ENCODE results near the gene HOXA4.

Gene HOXA4

DNA sequence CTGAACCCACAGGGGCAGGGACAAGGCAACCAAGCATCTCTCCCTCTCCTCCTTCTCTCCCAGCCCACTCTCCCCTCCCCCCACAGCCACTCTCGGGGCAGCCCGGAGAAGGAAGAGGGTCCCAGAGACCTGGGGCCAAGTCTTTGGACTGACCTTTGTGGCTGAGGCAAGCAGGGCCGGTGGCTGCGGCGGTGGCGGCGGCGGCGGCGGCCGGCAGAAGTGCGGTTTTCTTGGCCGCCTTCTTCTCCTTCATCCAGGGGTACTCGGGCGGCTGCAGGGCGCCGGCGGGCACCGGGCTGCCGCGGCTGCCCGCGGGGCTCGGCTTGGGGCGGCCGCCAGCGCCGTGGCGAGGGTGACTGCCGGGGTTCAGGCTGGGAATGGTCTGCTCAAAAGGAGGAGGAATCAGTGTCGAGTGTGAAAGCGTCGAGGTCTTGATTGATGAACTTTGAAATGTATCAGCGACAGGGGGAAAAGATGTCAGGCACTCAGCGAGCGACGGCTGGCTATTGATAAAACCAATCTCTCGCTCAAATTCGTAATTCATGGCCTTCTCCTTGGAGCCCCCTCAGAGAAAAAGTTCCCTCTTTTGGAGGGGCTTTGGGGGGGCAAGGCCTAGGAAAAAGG, 28.5 kb downstream of the HOXA4 start:
- no peak for DNase-seq

DNA sequence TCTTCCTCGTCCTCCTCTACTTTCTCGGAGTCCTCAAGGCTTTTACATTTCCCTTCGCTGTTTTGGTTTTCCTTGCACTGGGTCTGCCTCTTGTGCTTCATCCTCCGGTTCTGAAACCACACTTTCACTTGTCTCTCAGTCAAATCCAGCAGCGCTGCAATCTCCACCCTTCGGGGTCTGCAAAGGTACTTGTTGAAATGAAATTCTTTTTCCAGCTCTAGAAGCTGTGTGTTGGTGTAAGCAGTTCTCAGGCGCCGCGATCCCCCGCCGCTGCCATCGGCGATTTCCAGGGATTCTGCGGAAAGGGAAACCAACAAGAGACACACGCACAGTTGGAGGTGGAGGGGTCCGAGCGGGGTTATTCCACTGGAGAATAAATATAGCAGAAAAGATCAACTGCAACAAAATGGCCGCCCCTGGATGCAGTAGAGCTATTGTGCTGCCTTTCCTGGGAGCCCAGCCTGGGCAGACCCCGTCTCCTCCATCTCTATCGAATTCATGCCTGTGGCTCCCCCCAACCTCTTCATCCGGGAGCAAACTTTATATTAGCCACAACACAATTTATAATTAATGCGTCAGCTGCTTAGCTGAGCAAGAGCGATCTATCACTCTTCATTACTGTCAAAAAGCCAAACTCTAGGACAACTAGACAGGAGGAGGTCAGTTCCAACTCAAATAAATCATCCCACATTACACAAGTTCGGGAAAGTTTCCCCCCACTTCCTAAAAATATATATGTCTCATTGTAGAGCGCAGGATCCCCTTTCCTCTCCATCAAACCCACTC, 29.2 kb downstream of the HOXA4 start:
- no peak for DNase-seq

DNA sequence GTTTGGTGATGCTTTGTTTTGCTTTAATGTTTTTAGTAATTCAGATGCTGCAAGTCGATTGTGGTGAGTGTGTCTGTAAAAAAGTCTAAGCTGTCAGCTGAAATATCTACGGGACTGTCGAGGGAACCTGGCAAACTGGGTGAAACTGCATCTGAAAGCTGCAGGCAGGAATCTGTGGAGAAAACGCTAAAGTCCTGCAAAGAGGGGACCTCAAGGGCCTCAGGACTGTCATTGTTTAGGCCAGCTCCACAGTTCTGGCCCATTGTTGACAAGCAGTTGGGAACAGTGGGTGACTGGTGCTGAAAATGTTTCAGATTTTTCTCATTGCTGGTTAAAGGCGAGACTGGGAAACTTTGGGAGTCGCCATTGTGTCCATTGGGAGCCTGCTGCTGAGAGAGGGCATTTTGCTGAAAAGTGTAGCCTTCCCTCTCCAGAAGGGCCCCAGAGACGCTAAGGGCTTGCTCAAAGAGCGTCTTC, 29.8 kb downstream of the HOXA4 start:
- no peak for DNase-seq

DNA sequence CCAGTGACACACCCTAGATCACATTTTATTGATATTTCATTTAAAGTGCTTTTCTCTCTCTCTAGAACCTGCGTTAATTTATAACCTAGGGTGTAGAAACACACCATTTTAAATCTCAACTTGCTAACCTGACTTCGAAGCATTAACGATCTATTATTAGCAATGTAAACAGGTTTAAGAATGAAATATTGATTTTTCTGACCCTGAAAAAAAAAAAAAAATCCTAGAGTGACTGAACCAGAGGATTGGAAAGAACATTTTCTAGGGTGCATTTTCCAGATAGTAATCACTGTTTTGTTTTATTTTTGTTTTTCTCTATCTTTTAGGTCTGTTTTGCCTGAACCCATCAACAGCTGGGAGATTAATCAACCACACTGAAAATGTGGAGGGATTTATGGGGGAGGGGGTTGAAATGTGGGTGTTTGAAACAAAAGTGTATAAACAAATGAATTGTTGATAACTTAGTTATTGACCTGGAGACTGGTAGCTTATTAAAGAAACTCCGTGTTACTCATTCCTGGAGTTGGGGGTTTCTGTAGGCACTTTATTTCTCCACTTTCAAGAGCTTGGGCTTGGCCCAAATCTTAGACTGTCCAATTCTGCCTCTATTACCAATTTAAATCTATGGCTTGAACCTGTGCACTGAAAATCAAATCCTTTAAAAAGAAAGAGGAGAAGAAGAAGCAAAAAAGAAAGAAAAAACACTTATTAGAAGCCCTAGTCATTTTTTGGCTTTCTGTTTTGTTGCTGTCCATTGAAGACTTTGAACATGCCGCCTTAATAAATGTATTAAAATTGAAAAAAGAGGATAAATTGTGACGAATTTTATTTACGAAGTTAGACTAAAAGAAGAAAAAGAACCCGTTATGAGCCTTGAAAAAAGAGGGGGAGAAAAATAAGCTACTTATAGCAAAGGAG, 30.8 kb downstream of the HOXA4 start:
- no peak for DNase-seq

DNA sequence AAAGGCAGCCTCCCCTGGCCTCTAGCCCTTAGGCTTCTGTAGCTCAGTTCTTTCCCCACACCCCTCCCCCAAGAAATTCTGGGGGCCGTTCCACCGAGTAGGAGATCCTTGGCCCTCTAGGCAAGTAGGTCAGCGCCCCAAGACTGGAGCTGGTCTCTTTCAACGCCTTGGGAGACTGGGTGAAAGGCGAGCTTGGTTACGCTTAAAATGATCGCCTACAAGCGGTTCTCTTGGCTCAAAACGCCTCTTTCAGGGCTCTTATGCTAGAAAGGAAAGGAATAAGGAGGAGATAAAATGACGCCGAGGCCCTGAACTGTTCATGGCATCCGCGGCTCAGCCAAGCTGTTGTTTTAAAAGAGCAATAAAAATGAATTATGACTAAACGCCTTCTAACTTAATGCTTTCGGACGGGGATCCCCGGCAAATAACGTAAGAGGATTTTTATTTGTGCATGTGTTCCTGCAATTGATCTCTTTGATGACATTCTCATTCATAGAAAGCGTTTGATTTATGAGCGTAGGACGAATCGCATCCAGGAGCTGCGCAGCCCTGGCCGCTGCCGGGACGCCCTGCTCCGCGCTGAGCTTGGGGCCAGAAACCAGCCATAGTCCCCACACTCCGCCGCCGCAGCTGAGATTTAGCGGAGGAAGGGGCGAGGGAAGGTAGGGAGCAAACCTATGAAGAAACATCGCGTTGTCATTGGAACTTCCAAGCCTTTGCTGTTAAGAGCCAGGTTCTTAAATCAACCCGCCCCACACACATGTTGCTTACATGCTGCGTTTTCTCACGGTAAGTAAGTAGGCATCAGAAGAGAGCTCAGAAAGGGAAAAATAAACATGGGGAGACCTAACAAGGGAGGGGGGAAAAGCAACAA, 31.7 kb downstream of the HOXA4 start:
- no peak for DNase-seq

DNA sequence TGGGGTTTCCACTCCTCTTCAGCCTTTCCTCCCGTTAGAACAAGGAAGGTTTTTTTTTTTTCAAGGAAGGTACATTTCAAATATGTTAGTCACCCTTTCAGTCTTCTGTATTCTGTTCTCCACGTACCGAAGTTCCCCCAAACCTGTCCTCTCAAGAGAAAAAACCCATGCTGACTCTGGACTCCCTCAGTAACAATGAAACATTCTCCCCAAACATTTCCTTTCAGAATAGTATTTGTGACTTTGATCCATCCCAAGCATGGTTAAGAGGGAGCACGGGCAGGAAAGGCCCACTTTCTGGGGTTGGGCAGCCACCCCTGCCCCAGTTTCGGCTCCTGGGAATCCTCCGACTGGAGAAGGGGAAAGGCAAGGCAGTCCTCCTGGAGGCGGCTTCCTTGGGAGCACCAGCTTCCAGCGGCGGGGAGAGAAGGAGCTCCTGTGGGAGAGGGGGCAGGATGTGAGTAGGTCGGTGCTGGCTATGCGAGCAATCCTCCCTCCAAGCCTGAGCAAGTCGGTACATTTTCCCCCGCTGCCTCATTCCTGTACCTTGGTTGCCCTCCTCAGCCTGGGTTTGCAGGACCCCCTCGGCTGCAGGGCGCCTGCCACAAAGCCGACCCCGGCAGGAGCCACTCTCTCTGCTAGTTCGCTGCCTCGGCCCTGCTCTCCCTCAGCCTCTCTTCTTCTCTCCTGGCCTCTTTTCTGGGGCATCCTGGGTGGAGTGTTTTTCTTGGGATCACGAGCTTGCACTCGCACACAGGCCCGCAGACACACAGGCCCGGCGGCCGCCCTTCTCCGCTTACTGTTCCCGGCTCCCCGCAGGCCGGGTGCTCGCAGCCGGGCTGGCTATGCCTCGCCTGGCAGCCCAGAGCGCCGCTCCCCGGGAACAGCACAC, 32.6 kb downstream of the HOXA4 start:
- no peak for DNase-seq

DNA sequence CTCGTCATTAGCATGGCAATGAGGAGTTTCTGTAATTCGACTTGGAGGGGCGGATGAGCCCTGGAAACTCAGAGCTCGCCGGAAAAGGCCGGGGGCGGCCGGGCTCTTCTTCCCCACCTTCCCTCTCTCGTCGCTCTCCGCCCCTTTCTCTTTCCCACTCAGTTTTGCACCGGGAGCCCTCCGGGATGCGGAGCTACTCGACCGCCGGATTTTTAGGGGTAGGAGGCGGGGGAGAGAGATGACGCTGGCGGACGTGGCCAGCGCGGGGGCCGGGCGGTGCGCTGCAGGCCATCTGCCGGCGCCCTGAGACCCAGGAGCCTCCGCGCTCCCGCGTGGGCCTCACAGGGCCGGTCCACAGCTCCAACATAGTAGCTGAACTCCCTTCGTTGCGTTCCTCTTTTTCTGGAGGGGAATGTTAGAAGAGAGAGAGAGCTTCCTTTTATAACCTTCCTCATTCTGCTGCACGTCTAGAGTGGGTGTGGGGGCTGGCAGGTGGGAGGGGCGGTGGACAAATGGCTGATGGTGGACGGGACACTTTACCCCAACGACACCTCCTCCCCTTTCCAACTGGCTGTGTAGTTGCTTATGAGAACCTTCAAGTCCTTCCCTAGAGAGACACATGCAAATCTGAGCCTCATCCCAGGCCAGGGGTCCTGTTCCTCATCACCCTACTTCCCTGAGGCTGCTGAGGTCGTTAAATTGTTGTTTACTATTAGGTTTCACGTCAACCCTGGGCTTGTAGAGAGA, 33.6 kb downstream of the HOXA4 start:
- no peak for DNase-seq

DNA sequence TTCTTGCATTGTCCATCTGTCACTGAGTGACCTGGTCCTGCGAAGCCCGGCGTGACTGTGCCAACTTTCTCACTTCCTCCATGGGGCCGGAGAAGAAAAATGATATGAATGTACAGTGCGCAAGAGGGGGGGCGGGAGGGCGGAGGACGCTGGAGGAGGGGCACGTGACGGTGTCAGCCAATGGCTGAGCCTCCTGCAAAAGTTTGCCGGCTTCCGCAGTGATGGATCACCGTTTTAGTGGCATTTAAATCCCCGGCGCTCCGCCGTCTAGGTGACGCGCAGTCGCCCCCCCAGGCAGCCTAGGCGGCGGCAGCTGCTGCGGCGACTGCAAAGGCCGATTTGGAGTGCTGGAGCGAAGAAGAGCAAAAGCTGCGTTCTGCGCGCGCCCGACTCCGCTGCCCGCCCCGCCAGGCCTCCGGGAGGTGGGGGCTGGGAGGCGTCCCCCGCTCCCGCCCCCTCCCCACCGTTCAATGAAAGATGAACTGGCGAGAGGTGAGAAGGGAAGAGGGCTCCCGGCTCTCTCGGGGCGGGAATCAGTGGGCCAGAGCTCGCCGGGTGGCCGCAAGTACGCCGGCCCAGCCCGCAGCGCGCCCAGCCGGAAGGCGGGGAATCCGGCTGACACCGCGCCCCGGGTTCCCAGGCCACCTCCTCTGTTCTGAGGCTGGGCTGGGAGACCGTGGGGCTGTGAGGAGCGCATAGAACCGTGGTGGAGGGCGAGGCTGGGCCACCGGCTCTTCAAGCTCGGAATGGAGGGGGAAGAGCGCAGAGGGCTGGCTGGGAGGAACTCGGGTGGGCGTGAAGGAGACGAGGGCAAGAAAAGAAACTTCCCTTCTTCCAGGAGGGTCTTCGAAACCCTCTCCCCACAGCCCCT, 34.4 kb downstream of the HOXA4 start, which contains the start of gene HOXA1:
Gene HOXA1 (minus strand): TSS at position 104 of the 871 bp plus-strand sequence. CDS start 88 bp downstream, at position 16.
- peak; percentile 87 for DNase-seq

DNA sequence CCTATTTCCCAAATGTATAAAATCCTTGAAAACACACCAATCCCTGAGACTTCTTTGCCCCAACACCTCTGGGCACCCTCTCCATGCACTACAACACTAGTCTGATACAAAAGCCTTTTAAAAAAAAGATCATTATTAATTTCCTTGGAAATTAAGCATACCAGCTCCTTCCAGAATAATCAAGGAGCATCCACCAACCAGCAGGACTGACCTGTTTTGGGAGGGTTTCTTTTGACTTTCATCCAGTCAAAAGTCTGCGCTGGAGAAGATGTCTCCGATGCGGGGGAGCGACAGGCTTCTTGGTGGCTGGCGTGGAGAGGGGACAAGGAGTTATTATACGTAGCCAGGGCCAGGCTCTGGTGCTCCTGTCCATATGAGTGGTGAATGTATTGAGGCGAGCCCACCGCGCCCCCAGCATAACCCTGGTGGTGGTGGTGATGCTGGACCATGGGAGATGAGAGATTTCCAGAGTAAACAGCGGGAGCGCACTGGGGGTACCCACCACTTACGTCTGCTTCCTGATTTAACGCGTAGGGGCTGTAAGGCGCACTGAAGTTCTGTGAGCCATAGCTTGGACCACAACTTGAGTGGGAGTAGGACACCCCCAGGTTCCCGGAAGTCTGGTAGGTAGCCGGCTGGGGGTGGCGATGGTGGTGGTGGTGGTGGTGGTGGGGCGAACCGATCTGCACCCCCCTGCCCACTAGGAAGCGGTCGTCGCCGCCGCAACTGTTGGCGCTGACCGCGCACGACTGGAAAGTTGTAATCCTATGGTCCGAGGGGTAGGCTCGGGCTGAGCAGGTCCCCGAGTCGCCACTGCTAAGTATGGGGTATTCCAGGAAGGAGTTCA, 35.3 kb downstream of the HOXA4 start:
- no peak for DNase-seq

DNA sequence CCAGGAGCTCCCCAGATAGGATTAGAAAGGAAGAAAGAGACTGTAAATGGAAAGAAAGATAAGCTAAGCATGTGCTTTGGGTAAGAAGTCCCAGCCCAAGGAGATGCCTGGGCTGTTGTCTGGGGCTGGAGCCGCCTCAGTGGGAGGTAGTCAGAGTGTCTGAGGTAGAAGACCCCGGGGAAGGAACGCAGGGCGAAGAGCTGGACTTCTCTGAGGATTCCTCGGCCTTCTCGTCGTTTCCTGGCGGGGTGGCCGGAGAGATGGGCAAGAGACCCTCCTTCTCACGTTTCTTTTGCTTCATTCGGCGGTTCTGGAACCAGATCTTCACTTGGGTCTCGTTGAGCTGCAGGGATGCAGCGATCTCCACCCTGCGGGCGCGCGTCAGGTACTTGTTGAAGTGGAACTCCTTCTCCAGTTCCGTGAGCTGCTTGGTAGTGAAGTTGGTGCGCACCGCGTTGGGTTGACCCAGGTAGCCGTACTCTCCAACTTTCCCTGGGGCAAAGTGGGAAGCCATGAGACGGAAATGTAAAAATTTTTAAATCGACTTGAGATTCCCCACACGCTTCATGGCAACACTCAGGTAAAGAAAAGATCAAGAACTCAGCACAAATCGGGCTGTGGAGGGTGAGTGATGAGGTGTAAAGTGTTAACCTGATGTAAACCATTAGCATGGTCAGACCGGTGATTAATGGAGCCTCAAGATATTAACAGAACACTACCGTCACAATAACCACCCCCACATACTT, 36.1 kb downstream of the HOXA4 start:
- no peak for DNase-seq

DNA sequence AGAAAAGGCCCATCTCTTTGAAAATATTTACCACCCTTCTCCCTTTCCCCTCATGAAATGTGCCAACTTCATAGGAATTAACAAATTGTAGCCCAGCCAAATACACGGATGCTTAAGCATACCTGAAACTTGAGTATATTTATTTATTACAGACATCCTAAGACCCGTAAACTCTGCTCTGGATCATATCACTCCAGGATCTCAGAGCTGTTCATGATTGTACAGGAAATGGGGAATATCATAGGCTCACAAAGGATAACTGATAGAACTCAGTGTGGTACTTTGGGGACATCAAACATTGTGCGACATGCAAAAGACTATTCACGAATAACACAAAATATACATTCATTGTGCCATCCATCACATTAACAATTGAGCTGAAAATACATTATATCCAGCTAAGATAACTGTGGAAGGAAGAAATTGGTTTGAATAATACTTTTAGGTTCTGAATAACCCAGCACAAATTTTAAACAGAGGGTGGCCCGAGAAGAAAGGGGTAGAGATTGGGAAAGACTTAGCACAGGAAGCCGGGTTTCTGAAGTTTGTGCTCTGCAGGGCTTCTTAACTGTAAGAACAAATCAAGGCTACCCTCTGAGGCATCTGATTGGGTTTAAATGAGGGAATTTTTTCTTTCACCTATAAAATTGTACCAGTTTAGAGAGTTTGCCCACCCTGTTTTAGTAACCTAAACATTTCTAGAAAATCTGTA, 37.2 kb downstream of the HOXA4 start:
- no peak for DNase-seq

DNA sequence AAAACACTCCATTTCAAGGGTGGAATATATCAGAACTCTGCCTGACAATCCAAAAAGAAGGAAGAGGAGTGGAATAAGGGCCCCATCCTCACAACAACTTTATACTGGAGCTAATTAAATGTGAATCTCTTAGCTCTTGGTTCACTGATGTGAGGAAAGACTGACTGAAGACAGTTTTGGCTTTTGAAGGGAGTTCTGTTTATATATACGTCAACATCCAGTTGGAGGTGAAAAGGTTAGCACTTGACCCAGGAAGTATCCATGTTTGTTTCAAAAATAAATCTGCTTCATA, 37.8 kb downstream of the HOXA4 start:
- no peak for DNase-seq

DNA sequence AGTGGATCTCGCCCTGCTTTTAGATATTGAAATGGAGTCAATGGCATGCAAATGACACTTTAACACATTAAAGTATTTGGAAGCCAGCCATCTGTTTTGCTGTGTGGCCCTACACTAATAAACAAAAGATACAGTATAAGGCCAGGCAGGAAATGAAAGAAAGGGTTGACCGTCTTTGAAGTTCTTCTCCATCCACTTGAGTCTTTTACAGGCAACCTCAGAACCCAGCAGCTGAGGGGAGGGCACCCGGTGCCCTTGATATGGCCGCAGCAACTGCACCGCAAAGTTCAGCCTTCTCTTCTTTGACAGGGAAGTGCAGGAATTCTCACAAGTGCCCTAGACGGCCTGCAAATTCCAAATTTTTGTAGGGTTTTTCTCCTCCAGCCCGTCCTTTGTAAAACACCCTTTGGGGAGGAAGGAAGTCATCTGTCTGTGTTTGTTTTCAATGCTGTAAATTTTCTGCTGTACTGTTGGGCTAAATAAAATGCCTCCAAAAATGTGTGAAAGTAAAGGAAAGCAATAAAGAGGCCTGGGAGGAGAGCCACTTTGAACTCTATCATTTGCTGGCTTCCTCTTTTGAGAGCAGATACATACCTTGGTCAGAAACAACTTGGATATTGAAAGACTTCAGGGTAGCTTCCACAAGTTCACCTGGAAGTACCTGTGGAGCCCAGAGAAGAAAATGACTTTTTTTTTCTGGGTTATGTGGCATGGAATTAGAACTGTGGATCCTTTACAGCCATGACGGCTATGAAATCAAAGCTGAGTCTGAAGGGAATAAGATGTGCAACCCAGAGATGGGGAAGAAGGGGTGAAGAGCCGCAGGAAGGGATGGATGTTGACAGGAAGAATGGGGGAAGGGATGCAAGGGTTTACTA, 38.4 kb downstream of the HOXA4 start:
- DNase-seq: no peak

DNA sequence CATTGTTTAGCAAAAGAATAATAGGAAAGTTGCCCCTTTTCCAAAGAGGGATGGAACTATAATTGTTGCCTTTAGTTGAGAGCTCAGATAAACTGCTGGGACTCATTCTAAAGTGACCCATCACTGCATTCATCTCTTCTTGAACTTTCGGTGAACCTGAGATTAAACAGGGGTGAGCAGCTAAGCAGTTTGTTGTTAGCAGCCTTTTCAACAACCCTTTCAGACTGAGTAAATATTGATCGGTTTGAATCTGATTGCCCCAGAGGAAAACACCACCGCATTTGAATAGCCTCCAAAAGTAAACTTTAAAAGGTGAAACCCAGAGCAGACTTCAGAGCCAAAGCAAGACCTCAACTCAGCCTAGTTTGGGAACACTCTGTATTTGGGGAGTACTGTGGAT, 39.5 kb downstream of the HOXA4 start:
- no peak for DNase-seq

DNA sequence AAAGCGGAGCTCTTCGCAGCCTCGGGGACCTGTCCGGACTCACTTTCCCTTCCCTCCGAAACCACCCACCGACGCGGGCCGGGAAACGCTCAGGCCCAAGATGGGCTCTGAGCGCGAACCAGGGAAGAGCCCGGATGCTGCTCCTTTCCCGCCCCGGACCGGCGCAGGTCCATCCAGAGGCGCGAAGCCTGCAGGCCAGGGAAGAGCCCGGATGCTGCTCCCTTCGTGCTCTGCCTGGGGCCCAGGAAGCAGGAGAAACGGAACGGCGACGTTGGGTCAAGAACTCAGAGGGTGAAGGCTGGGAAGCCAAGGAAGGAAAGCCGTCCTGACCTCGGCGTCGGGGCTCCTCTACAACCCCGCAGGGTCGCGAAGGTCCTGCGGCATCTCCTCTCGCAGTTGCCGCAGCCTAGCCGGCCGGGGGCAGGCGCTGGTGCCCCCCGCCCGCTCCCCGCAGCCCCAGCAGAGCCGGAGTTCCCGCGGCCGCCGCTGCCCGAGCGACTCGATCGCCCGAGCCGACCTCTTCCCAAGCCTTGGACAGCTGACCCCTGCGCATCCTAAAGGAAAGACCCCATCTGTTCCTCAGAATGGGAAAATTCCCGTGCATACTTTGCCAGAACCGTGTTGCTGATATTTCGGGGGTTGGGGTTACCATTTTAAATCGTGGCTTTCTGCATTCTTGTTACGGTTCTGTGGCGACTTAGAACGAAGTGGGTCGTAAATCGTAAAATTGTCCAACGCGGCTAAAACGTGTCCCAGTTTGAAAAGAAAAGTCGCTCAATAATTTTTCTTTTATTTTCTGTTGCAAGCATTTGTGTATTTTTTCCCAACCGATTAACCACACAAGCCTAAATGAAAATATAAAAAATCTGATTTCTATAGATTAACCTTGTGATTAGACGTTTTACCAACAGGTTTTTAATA, 42.3 kb downstream of the HOXA4 start:
- no peak for DNase-seq

All from kidney glomerular epithelial cell (primary cell).